SJSA1 (cell line): ENCODE measurements around the gene CDHR1. TPM values are rescaled to one million over a fixed set of nuclear protein-coding genes. Genes with fewer than 3 reads are reported as not detected.

Source experiments
- DNase-seq, 2 experiments: peaks; one replicate each; pipeline ENCODE4 v3.0.0-alpha.2; 2015 to 2020; ENCODE audit warnings: low spot score in 2 of 2, low read depth in 1 of 2
- H3K27ac ChIP-seq: fragments of 250-450 bp; sonication (Bioruptor Pico); 2 replicates; pipeline ENCODE4 v1.5.1; 2020; ENCODE audit warnings: mild to moderate bottlenecking, moderate library complexity
- H3K27me3 ChIP-seq: fragments of 250-450 bp; sonication (Bioruptor Pico); replicated peaks from 2 replicates; pipeline ENCODE4 v1.5.1; 2020; ENCODE audit warnings: mild to moderate bottlenecking, moderate library complexity
- H3K36me3 ChIP-seq: fragments of 250-450 bp; sonication (Bioruptor Pico); 2 replicates; pipeline ENCODE4 v1.5.1; 2020; ENCODE audit warnings: mild to moderate bottlenecking
- H3K4me1 ChIP-seq: fragments of 250-450 bp; sonication (Bioruptor Pico); replicated peaks from 2 replicates; pipeline ENCODE4 v1.6.1; 2021; ENCODE audit warnings: mild to moderate bottlenecking
- H3K4me3 ChIP-seq: fragments of 250-450 bp; sonication (Bioruptor Pico); 2 replicates; pipeline ENCODE4 v1.5.1; 2020; ENCODE audit warnings: mild to moderate bottlenecking
- H3K9me3 ChIP-seq: fragments of 250-450 bp; sonication (Bioruptor Pico); replicated peaks from 2 replicates; pipeline ENCODE4 v1.5.1; 2020; ENCODE audit warnings: mild to moderate bottlenecking
- total RNA-seq: library from RNA; depleted of rRNA; stranded (reverse); fragments of >200 nt; shearing (Covaris generic); gene quantifications from 2 replicates; pipeline ENCODE4 v1.2.3, GENCODE V29; 2014

CDHR1 gene
- total RNA-seq, 1 experiment from 2014 or later: 0.03 TPM

DNA sequence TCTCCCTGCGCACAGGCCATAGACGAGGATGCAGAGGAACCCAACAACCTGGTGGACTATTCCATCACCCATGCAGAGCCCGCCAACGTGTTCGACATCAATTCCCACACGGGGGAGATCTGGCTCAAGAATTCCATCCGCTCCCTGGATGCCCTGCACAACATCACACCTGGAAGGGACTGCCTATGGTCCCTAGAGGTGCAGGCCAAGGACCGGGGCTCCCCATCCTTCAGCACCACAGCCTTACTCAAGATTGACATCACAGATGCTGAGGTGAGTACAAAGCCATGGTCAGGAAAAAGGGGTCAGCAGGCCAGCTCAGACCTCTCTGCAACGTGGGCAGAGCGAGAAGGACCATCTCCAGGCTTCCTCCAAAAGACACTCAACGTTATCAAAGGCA is 18.7 kb downstream of the CDHR1 start:
- no peaks in the 10 kb centered on the region for H3K9me3 ChIP-seq
- DNase-seq: no peak
- H3K4me3 ChIP-seq: no peak overlapping the region
- H3K4me1 ChIP-seq: no peaks in the 10 kb centered on the region
- 0 out of 2 replicates have a peak, but pooled peaks cover 3% of the 10 kb centered on the region for H3K27me3 ChIP-seq
- no peaks in the 10 kb centered on the region for H3K36me3 ChIP-seq
- no peak overlapping the region for H3K27ac ChIP-seq

DNA sequence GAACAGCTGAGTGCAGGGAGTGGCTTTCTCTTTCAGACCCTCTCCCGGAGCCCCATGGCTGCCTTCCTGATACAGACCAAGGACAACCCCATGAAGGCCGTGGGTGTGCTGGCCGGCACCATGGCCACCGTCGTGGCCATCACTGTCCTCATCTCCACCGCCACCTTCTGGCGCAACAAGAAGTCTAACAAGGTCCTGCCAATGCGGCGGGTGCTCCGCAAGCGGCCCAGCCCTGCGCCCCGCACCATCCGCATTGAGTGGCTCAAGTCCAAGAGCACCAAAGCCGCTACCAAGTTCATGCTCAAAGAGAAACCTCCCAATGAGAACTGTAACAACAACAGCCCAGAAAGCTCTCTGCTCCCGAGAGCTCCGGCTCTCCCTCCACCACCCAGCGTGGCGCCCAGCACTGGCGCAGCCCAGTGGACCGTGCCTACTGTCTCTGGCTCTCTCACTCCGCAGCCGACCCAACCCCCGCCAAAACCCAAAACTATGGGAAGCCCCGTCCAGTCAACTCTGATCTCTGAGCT is 19.8 kb downstream of the CDHR1 start:
- Histone ChIP-seq H3K9me3 (no peaks in the 10 kb centered on the region), H3K27me3 (peaks cover 3% of the 10 kb centered on the region; the same call in 1 of the 2 replicates), H3K4me3 (no peak overlapping the region), H3K36me3 (no peaks in the 10 kb centered on the region), H3K27ac (no peak overlapping the region), H3K4me1 (no peaks in the 10 kb centered on the region)
- DNase-seq: no peak

DNA sequence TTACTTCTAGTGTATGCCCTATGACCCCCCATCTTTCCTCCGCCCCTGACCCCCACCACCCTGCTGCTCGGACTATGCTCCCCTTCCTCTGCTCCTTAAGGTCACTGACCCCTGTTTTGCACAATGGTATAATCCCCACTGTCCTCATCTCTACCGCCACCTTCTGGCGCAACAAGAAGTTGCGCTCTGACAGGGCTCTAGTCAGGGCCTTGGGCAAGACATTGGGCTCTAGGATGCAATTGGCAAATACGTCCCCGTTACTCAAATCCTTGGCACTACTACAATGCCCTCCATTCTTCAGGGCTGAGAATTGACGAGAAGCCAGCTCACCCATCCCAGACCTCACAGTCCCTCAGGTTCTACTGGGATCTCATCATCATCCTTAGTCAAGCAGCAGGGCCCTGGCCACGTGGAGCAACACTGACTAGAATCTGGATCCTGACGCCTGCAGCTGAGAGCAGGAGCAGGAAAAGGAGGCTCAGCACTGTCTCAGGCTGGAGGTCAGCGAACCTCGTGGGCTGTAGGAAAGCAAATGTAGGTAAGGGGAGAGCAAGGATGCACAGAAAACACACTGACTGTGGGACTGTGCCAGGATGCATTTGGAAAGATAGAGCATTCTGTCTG is 20.4 kb downstream of the CDHR1 start:
- Histone ChIP-seq H3K4me1 (no peaks in the 10 kb centered on the region), H3K4me3 (no peak overlapping the region), H3K9me3 (no peaks in the 10 kb centered on the region), H3K36me3 (no peaks in the 10 kb centered on the region), H3K27ac (no peak overlapping the region), H3K27me3 (peaks cover 2% of the 10 kb centered on the region; the same call in 1 of the 2 replicates)
- no peak for DNase-seq

DNA sequence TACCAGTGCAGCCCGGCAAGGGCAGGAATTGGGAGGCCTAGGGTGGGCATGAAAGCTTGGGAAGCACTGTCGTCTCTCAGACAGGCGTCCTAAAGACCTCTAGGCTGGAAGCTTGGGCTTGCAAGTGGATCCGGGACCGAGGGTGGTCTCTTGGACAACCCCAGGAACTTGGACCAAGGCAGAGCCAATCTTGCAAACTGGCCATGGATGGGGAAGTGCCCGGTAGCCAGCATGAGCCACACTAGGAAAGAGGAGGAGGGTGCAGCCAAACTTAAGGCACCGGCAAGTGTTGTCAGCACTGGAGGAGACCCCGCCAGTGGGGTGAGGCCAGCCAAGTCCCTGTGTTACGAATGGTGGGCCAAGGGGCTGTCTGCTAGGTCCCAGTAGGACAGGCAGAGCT is 22.5 kb downstream of the CDHR1 start:
- Histone ChIP-seq H3K4me1 (no peaks in the 10 kb centered on the region), H3K4me3 (no peak overlapping the region), H3K36me3 (no peaks in the 10 kb centered on the region), H3K9me3 (no peaks in the 10 kb centered on the region), H3K27me3 (no peaks in the 10 kb centered on the region; the same call in 1 of the 2 replicates), H3K27ac (no peak overlapping the region)
- DNase-seq: no peak

DNA sequence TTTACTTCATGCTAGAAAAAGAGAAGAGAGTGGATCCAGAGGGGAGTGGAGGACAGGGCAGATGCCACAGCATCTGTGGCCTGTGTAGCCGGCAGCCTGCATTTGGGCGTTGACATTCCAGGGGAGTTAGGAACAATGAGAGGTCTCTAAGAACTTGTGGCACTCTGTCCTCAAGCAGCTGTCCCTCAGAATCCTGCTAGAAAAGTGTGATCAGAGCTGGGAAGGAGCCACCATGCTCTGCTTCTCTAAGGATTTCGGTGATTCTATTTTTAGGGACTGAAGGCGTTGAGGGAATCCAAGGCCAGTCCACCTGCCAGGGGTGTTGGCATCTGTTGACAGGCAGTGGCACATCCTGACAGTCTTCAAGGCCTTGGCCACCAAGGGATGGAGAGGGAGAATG is 23.4 kb downstream of the CDHR1 start:
- H3K27me3 ChIP-seq: peaks cover 1% of the 10 kb centered on the region; the same call in 1 of the 2 replicates
- no peak overlapping the region for H3K4me3 ChIP-seq
- no peak for DNase-seq
- no peak overlapping the region for H3K27ac ChIP-seq
- H3K4me1 ChIP-seq: no peaks in the 10 kb centered on the region
- H3K9me3 ChIP-seq: no peaks in the 10 kb centered on the region
- H3K36me3 ChIP-seq: no peaks in the 10 kb centered on the region

DNA sequence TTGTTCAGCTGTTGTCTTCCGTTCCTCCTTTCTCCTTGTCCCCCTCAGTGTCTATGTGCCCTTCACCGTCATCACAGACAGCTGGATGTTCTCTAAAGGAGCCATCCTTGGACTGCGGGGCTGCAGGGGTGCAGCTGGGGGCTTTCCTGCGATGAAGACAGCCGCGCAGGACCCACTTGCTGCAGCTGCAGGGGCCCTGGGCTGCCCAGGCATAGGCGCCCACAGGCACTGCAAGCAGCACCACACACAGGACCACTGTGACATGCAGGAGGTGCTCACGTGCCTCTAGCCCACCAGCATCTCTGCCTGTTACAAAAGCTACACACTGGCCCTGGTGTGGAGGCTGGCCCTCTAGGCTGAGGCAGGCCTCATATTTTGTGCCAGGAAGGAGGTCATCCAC is 27.6 kb downstream of the CDHR1 start:
- no peak overlapping the region for H3K27ac ChIP-seq
- peaks cover 2% of the 10 kb centered on the region; the same call in 1 of the 2 replicates for H3K27me3 ChIP-seq
- H3K9me3 ChIP-seq: no peaks in the 10 kb centered on the region
- H3K4me3 ChIP-seq: no peak overlapping the region
- no peaks in the 10 kb centered on the region for H3K4me1 ChIP-seq
- no peak for DNase-seq
- no peaks in the 10 kb centered on the region for H3K36me3 ChIP-seq

DNA sequence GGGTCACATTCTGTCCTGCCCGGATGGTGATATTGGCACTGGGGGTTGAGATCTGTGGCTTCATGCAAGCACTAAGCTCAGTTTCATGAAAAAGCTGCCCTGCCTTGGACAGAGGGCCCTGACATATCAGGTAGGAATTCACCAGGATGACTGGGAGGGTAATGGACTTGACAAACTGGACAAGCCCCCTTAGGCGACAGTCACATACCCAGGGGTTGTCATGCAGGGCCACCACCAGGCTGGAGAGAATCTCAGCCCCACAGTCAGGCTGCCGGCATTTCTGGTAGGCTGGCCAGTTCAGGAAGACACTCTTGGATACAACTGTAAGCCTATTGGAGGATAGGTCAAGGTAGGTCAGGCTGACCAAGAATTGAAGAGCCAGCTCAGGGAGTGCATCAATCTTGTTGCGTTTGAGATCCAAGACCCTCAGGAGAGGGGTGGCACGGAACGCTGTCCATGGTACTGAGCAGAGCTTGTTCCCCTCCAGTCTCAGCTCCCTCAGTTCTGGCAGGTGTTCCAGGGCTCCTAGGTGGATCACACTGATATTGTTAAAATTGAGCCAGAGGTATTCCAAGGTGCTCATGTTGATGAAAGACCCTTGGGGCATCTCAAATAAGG is 30.2 kb downstream of the CDHR1 start:
- Histone ChIP-seq H3K27me3 (peaks cover 5% of the 10 kb centered on the region; the same call in 1 of the 2 replicates), H3K4me1 (no peaks in the 10 kb centered on the region), H3K4me3 (no peak overlapping the region), H3K27ac (no peak overlapping the region), H3K9me3 (no peaks in the 10 kb centered on the region), H3K36me3 (no peaks in the 10 kb centered on the region)
- DNase-seq: no peak

DNA sequence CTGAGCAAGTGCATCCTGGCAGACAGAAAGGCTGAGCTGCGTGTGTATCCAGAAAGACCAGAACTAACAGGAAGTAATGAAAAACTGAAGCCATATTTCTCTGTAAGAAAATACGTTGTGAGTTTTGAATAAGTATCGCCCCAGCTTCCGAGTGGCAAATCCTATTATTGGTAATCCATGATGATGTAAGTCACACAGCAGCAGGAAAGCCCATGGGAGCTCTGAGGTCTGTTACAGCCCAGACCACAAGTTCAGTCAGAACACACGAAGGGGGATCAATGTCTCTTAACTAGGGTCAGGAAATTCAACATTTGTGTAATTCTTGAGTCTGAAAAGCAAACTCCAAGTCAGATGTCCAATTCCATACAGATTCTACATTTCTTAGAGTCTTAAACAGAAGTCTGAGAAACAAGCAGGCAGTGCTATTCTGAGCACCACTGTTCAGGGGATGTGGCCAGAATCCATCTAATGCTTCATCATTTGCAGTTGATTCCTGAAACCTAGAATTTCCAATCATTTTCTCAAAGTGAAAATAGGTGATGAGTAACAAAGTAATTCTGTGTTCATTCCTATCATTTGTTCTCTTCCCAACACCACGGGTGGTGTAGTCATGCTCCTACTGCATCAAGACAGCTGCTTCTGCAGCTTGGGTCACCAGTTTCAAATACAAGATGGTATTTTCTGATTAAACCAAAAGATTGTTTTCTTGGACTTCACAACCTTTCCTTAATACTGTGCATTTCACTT is 31.3 kb downstream of the CDHR1 start, which contains the start of gene LRIT2:
TSS of gene LRIT2 (minus strand) at position 118 of the 747 bp plus-strand sequence. CDS start at position 94, 24 bp downstream.
- Histone ChIP-seq H3K36me3 (no peaks in the 10 kb centered on the region), H3K4me1 (no peaks in the 10 kb centered on the region), H3K27ac (no peak within 1 kb of the TSS), H3K4me3 (no peak within 1 kb of the TSS), H3K9me3 (no peaks in the 10 kb centered on the region), H3K27me3 (peaks cover 10% of the 10 kb centered on the region; the same call in 1 of the 2 replicates)
- DNase-seq: no peak

DNA sequence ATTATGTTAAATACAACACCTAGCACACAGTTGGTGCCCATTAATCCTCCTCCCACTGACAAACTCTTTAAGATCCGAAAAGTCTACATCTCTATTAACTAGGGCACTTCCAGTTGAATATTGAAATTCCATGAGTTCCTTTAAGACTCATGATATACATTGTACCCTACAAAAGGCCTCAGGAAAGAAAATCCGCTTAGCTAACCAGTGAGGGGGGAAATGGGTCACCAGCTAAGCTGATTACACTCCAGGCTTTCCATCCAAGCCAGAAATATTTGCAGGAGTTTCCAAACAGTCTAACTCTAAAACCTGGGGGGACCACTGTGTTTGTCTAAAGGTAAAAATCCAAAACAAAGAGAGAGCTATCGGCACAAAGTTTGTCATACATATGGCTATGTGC is 32.3 kb downstream of the CDHR1 start:
- no peak overlapping the region for H3K4me3 ChIP-seq
- no peaks in the 10 kb centered on the region for H3K4me1 ChIP-seq
- no peaks in the 10 kb centered on the region for H3K9me3 ChIP-seq
- H3K27ac ChIP-seq: no peak overlapping the region
- no peaks in the 10 kb centered on the region for H3K36me3 ChIP-seq
- DNase-seq: no peak
- peaks cover 10% of the 10 kb centered on the region; the same call in 1 of the 2 replicates for H3K27me3 ChIP-seq

DNA sequence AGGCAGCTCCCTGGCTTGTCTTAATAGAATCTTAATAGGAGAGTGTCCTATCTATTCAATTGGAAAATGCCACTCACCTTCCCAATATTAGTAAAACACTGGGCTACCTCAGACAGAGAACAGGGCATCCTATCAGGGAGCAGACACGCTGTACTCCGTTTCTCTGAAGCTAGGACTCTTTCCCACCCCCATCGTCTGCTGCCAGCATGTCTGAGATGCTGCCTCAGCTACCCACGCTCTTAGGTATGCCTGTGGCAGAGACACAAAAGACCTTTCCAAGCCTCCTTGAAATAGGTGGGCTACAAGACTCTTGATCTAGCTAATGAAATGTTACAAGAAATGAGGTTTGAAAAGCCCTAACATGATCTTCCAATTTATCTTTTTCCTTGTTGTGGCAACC is 33.5 kb downstream of the CDHR1 start:
- H3K27me3 ChIP-seq: peaks cover 8% of the 10 kb centered on the region; the same call in 1 of the 2 replicates
- no peak overlapping the region for H3K27ac ChIP-seq
- no peaks in the 10 kb centered on the region for H3K36me3 ChIP-seq
- no peak for DNase-seq
- H3K4me3 ChIP-seq: no peak overlapping the region
- no peaks in the 10 kb centered on the region for H3K9me3 ChIP-seq
- no peaks in the 10 kb centered on the region for H3K4me1 ChIP-seq

DNA sequence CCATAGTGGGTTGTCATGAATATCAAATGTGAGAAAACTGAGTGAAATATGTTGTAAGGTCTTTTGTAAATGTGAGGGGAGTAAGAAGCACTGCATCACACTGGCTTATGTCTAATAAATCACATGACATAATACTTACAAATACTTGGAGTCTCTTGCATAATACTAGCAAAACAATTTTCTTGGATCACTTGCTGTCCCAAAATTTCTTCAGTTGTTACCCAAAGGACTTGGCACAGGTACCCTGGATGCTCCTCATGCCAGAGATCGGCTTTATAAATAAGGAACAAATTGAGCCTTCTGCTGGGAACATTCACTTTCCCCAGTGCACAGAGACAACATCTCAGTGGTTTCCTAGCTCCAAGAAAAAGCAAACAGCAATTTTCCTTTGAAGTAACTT is 36.0 kb downstream of the CDHR1 start:
- Histone ChIP-seq H3K4me3 (no peak overlapping the region), H3K27ac (no peak overlapping the region), H3K36me3 (no peaks in the 10 kb centered on the region), H3K9me3 (no peaks in the 10 kb centered on the region), H3K4me1 (no peaks in the 10 kb centered on the region), H3K27me3 (peaks cover 22% of the 10 kb centered on the region; the same call in 1 of the 2 replicates)
- no peak for DNase-seq

DNA sequence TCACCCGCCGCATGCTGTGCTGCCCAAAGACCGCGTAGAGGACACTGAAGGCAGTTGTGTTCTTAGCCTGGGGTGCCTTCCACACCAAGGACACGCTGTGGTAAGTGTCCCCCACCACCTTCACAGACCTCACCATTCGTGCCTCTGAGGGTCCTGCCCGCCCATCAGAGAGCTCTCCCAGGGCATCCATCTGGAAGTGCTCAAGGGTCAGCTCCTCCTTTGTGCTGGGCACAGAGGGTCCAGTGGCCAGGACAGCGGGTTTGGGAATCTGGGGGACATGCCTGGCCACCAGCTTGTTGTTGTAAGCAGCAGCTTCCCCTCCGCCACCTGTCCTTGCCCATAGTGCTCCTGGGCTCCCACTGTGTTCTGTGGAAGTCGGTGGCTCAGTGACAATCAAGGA is 38.0 kb downstream of the CDHR1 start:
- H3K36me3 ChIP-seq: no peaks in the 10 kb centered on the region
- no peak for DNase-seq
- H3K4me1 ChIP-seq: no peaks in the 10 kb centered on the region
- no peak overlapping the region for H3K4me3 ChIP-seq
- peaks cover 22% of the 10 kb centered on the region; the same call in 1 of the 2 replicates for H3K27me3 ChIP-seq
- no peaks in the 10 kb centered on the region for H3K9me3 ChIP-seq
- H3K27ac ChIP-seq: no peak overlapping the region

DNA sequence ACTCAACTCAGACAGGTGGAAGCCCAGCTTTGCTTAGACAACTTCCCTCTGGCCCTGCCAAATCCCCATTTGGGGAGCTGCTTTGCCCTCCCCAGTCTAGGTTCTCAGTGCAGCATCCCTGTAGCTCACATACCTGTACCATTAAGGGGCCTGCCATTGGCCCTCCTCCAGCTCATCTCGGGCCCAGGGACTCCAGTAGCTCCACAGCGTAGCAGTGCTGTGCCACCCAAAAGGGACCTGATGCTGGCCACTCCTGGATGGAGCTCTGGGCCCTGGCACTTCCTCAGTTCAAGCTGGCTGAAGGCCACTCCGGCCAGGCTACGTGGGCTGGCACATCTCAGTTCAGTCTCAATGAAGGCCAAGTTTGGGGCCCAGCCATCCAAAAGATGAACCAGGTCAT is 39.6 kb downstream of the CDHR1 start:
- H3K9me3 ChIP-seq: no peaks in the 10 kb centered on the region
- H3K36me3 ChIP-seq: no peaks in the 10 kb centered on the region
- DNase-seq: no peak
- H3K4me1 ChIP-seq: no peaks in the 10 kb centered on the region
- no peak overlapping the region for H3K27ac ChIP-seq
- H3K4me3 ChIP-seq: no peak overlapping the region
- peaks cover 19% of the 10 kb centered on the region; the same call in 1 of the 2 replicates for H3K27me3 ChIP-seq

DNA sequence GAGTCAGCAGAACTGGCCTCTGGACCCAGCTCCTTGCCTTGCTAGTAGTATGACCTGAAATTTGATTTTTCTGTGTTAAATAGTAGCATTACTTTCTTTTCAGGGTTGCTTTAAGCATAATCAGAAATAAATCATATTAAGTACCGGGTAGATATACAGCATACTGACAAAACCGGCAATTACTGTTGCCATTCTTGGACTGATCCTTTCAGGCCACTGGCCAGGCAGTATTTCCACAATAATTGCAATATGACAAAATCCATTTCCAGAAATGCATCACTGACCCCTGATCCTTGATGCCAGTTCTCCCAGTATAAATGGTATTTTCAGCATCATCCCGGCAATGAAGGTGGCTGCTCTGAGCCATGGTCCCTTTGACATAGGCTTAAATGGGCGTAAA is 40.1 kb downstream of the CDHR1 start:
- DNase-seq: no peak
- H3K27ac ChIP-seq: no peak overlapping the region
- H3K9me3 ChIP-seq: no peaks in the 10 kb centered on the region
- no peak overlapping the region for H3K4me3 ChIP-seq
- no peaks in the 10 kb centered on the region for H3K4me1 ChIP-seq
- H3K27me3 ChIP-seq: peaks cover 19% of the 10 kb centered on the region; the same call in 1 of the 2 replicates
- H3K36me3 ChIP-seq: no peaks in the 10 kb centered on the region
